Smooth muscle cell (in vitro differentiated cells): ENCODE measurements around the gene DNAJC4. TPM values are rescaled to one million over a fixed set of nuclear protein-coding genes. Genes with fewer than 3 reads are reported as not detected.

Experiments
- DNase-seq: peaks from one replicate; lab custom pipeline; 2025; ENCODE audit not compliant: unreplicated experiment; lab: John Stamatoyannopoulos, UW
- H2AFZ ChIP-seq: fragments of 200-600 bp; sonication (generic); 2 replicates; pipeline ENCODE4 v1.6.0; 2016; ENCODE audit warnings: antibody characterized with exemption, low read depth, mild to moderate bottlenecking
- H3F3A ChIP-seq: fragments of 200-600 bp; sonication (generic); 2 replicates; pipeline ENCODE4 v1.6.0; 2017; ENCODE audit warnings: antibody characterized with exemption, low read depth
- H3K27ac ChIP-seq: fragments of 200-600 bp; sonication (generic); 2 replicates; pipeline ENCODE4 v1.5.1; 2016; ENCODE audit warnings: low read depth, mild to moderate bottlenecking
- H3K27me3 ChIP-seq: fragments of 200-600 bp; sonication (generic); 2 replicates; pipeline ENCODE4 v1.6.1; 2016; ENCODE audit warnings: low read depth, mild to moderate bottlenecking
- H3K36me3 ChIP-seq: fragments of 200-600 bp; sonication (generic); 2 replicates; pipeline ENCODE4 v1.5.1; 2016; ENCODE audit warnings: low read depth
- H3K4me1 ChIP-seq: fragments of 200-600 bp; sonication (generic); 2 replicates; pipeline ENCODE4 v1.5.1; 2016; ENCODE audit warnings: low read depth
- H3K4me2 ChIP-seq: fragments of 200-600 bp; sonication (generic); 2 replicates; pipeline ENCODE4 v1.6.0; 2016; ENCODE audit warnings: mild to moderate bottlenecking
- H3K4me3 ChIP-seq: fragments of 200-600 bp; sonication (generic); 2 replicates; pipeline ENCODE4 v1.5.1; 2016; ENCODE audit warnings: mild to moderate bottlenecking
- H3K79me2 ChIP-seq: fragments of 200-600 bp; sonication (generic); 2 replicates; pipeline ENCODE4 v1.6.0; 2016; ENCODE audit warnings: low read depth, mild to moderate bottlenecking
- H3K9ac ChIP-seq: fragments of 200-600 bp; sonication (generic); 2 replicates; pipeline ENCODE4 v1.6.0; 2016; ENCODE audit warnings: low read depth
- H3K9me3 ChIP-seq: fragments of 200-600 bp; sonication (generic); replicated peaks from 2 replicates; pipeline ENCODE4 v1.5.1; 2016; ENCODE audit warnings: low read depth
- H4K20me1 ChIP-seq: fragments of 200-600 bp; sonication (generic); 2 replicates; pipeline ENCODE4 v1.6.0; 2016; ENCODE audit warnings: low read depth
- CTCF ChIP-seq: fragments of 200-600 bp; sonication (generic); IDR thresholded peaks from 2 replicates; pipeline ENCODE4 v1.5.1; 2017; ENCODE audit warnings: borderline replicate concordance, mild to moderate bottlenecking, antibody characterized with exemption; ENCODE audit not compliant: insufficient read depth, poor library complexity, severe bottlenecking
- WGBS: methylation state at CpG from one replicate; pipeline ENCODE4 v1.1.7; 2016; ENCODE audit warnings: low lambda C conversion rate; 5-methylcytosine and 5-hydroxymethylcytosine counted together
- polyA plus RNA-seq: library from polyadenylated mRNA; unstranded; fragments of >200 nt; fragmentation: Nextera tagmentation; extraction: Ambion mirVana; gene quantifications from 2 replicates; pipeline ENCODE4 v1.2.1, GENCODE V29; 2016
- total RNA-seq: library from RNA; depleted of rRNA; stranded (reverse); fragments of >200 nt; gene quantifications from 2 replicates; pipeline ENCODE4 v1.2.3, GENCODE V29; 2014

DNAJC4 gene
- total and polyA plus RNA-seq, 2 experiments from 2014 or later = 14.5 to 78.5 TPM

GRCh38 chr11:64269540-64270220, 39.3 kb downstream of the DNAJC4 start:
- peak overlapping the region; percentile 86 for H3K4me2 ChIP-seq
- peaks cover 12% of the 10 kb centered on the region for H3F3A ChIP-seq
- TF ChIP-seq CTCF = no peak
- no peaks in the 10 kb centered on the region for H3K9me3 ChIP-seq
- 2% methylated on average over 44 of the region's 58 CpGs for WGBS
- H3K27me3 ChIP-seq = no peaks in the 10 kb centered on the region
- H3K27ac ChIP-seq = peak overlapping the region; percentile 91
- H3K36me3 ChIP-seq = no peaks in the 10 kb centered on the region
- peak overlapping the region; percentile 85 for H3K9ac ChIP-seq
- H2AFZ ChIP-seq = peak overlapping the region; percentile 64
- peak overlapping the region; percentile 62 for H3K4me3 ChIP-seq
- DNase-seq = peak; percentile 92
- no peaks in the 10 kb centered on the region for H3K79me2 ChIP-seq
- H3K4me1 ChIP-seq = peaks cover 8% of the 10 kb centered on the region
- H4K20me1 ChIP-seq = no peaks in the 10 kb centered on the region

- Histone ChIP-seq H3K27ac (no peak overlapping the region), H3K79me2 (no peaks in the 10 kb centered on the region), H4K20me1 (no peaks in the 10 kb centered on the region), H3F3A (peaks cover 4% of the 10 kb centered on the region), H3K4me3 (no peak overlapping the region), H3K9me3 (no peaks in the 10 kb centered on the region), H3K9ac (no peak overlapping the region), H3K4me1 (no peaks in the 10 kb centered on the region), H3K4me2 (no peak overlapping the region), H2AFZ (no peak overlapping the region), H3K27me3 (no peaks in the 10 kb centered on the region), H3K36me3 (no peaks in the 10 kb centered on the region)
- TF ChIP-seq CTCF = no peak
- no peak for DNase-seq
- WGBS = 88% methylated on average over 15 of the region's 15 CpGs
Measured at GRCh38 chr11:64275031-64275800, 44.9 kb downstream of the DNAJC4 start.

GRCh38 chr11:64275841-64276240, 45.5 kb downstream of the DNAJC4 start:
- H3K27ac ChIP-seq = no peak overlapping the region
- H3F3A ChIP-seq = peaks cover 4% of the 10 kb centered on the region
- H2AFZ ChIP-seq = no peak overlapping the region
- no peaks in the 10 kb centered on the region for H4K20me1 ChIP-seq
- no peaks in the 10 kb centered on the region for H3K9me3 ChIP-seq
- no peaks in the 10 kb centered on the region for H3K79me2 ChIP-seq
- no peaks in the 10 kb centered on the region for H3K36me3 ChIP-seq
- no peak overlapping the region for H3K4me3 ChIP-seq
- no peak overlapping the region for H3K4me2 ChIP-seq
- no peak for TF ChIP-seq CTCF
- H3K4me1 ChIP-seq = no peaks in the 10 kb centered on the region
- H3K9ac ChIP-seq = no peak overlapping the region
- H3K27me3 ChIP-seq = no peaks in the 10 kb centered on the region
- DNase-seq = no peak
- WGBS = 95% methylated on average over 2 of the region's 2 CpGs
